ENCODE data around the gene LRFN2.

DNA sequence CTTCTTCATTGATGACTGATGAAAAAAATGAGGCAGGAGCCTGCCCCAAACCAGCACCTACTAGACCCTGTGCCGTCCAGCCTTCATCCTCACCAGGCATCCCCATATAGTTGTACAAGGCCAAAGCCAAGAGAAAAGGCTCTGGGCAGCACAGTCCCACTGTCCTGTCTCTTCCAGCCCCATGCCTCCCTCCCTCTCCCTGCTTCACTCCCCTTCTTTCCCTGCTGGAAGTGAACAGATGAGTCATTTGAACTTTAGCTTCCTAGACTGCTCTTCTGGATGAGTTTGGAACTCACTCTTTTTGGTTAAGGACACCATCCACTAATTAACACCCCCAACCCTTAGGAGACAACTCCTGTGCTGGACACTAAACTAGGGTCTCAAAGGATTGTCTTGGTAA is 235.2 kb downstream of the LRFN2 start:
- TF ChIP-seq, protein P1, sequence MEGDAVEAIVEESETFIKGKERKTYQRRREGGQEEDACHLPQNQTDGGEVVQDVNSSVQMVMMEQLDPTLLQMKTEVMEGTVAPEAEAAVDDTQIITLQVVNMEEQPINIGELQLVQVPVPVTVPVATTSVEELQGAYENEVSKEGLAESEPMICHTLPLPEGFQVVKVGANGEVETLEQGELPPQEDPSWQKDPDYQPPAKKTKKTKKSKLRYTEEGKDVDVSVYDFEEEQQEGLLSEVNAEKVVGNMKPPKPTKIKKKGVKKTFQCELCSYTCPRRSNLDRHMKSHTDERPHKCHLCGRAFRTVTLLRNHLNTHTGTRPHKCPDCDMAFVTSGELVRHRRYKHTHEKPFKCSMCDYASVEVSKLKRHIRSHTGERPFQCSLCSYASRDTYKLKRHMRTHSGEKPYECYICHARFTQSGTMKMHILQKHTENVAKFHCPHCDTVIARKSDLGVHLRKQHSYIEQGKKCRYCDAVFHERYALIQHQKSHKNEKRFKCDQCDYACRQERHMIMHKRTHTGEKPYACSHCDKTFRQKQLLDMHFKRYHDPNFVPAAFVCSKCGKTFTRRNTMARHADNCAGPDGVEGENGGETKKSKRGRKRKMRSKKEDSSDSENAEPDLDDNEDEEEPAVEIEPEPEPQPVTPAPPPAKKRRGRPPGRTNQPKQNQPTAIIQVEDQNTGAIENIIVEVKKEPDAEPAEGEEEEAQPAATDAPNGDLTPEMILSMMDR (IDR thresholded peaks at IDR 0.05; ENCODE audit: poor library complexity, severe bottlenecking), result no peak
- TF ChIP-seq, protein P2, sequence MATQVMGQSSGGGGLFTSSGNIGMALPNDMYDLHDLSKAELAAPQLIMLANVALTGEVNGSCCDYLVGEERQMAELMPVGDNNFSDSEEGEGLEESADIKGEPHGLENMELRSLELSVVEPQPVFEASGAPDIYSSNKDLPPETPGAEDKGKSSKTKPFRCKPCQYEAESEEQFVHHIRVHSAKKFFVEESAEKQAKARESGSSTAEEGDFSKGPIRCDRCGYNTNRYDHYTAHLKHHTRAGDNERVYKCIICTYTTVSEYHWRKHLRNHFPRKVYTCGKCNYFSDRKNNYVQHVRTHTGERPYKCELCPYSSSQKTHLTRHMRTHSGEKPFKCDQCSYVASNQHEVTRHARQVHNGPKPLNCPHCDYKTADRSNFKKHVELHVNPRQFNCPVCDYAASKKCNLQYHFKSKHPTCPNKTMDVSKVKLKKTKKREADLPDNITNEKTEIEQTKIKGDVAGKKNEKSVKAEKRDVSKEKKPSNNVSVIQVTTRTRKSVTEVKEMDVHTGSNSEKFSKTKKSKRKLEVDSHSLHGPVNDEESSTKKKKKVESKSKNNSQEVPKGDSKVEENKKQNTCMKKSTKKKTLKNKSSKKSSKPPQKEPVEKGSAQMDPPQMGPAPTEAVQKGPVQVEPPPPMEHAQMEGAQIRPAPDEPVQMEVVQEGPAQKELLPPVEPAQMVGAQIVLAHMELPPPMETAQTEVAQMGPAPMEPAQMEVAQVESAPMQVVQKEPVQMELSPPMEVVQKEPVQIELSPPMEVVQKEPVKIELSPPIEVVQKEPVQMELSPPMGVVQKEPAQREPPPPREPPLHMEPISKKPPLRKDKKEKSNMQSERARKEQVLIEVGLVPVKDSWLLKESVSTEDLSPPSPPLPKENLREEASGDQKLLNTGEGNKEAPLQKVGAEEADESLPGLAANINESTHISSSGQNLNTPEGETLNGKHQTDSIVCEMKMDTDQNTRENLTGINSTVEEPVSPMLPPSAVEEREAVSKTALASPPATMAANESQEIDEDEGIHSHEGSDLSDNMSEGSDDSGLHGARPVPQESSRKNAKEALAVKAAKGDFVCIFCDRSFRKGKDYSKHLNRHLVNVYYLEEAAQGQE (IDR thresholded peaks at IDR 0.05; ENCODE audit: borderline replicate concordance), result no peak
- TF ChIP-seq POLR2AphosphoS5 (IDR thresholded peaks at IDR 0.05) (no peak), MXI1 (conservative IDR thresholded peaks at IDR 0.05; ENCODE audit: poor library complexity, severe bottlenecking) (no peak), SMC3 (conservative IDR thresholded peaks at IDR 0.05; ENCODE audit: poor library complexity) (no peak), RAD21 (conservative IDR thresholded peaks at IDR 0.05) (no peak), TAF1 (IDR thresholded peaks at IDR 0.05; ENCODE audit: low read depth) (no peak), EP300 (conservative IDR thresholded peaks at IDR 0.05; ENCODE audit: poor library complexity, severe bottlenecking) (no peak), EZH2 (IDR thresholded peaks at IDR 0.05; ENCODE audit: borderline replicate concordance, insufficient read depth, low read length, poor library complexity, severe bottlenecking) (no peak)

Measured in neural cell (in vitro differentiated cells).